Astrocyte of the spinal cord (primary cell): ENCODE measurements around the gene BST1.

ENCODE experiments used
- DNase-seq: peaks from one replicate; pipeline ENCODE4 v3.0.0; 2011; ENCODE audit warnings: low read depth, low spot score
- H3K4me3 ChIP-seq: 2 replicates; pipeline ENCODE4 v1.5.1; 2011; ENCODE audit warnings: low read depth, mild to moderate bottlenecking, low read length, moderate library complexity
- CTCF ChIP-seq: IDR thresholded peaks from 2 replicates; pipeline ENCODE4 v1.5.1; 2012; ENCODE audit warnings: low read depth, mild to moderate bottlenecking, low read length, inconsistent platforms
- in situ Hi-C: cut with HindIII; loops from 2 replicates; pipeline ENCODE4 v1.10.0; 2017; ENCODE audit warnings: low sequenced_read_pairs

Gene BST1

GRCh38 chr4:15736514-15737050 lies 33.7 kb downstream of the BST1 start:
- in situ Hi-C loops = no loop called here
- no peak for TF ChIP-seq CTCF
- no peak overlapping the region for H3K4me3 ChIP-seq
- DNase-seq = no peak

- peak; percentile 15 for TF ChIP-seq CTCF
- in situ Hi-C loops = no loop called here
- no peak for DNase-seq
- H3K4me3 ChIP-seq = no peak overlapping the region
Measured at GRCh38 chr4:15737255-15737654, 34.4 kb downstream of the BST1 start.

- TF ChIP-seq CTCF = no peak
- H3K4me3 ChIP-seq = no peak overlapping the region
- peak; percentile 31 for DNase-seq
- in situ Hi-C loops = no loop called here
Measured at GRCh38 chr4:15738877-15739276, 36.0 kb downstream of the BST1 start.

- in situ Hi-C loops = no loop called here
- DNase-seq = no peak
- TF ChIP-seq CTCF = no peak
- H3K4me3 ChIP-seq = no peak overlapping the region
Measured at GRCh38 chr4:15740764-15741404, 38.0 kb downstream of the BST1 start.

- in situ Hi-C loops = no loop called here
- TF ChIP-seq CTCF = no peak
Measured at GRCh38 chr4:15742083-15742582, 39.3 kb downstream of the BST1 start.

GRCh38 chr4:15742637-15743036 lies 39.8 kb downstream of the BST1 start:
- in situ Hi-C loops = no loop called here
- DNase-seq = no peak

More at GRCh38 chr4:15742083-15742582, 39.3 kb downstream of the BST1 start:
- DNase-seq = no peak
- no peak overlapping the region for H3K4me3 ChIP-seq

More at GRCh38 chr4:15742637-15743036, 39.8 kb downstream of the BST1 start:
- H3K4me3 ChIP-seq = no peak overlapping the region
- TF ChIP-seq CTCF = no peak
